ENCODE results near the gene TMEM87A.

GRCh38 chr15:42231088-42231487, 42.1 kb downstream of the TMEM87A start:
- TF ChIP-seq CTCF (IDR thresholded peaks at IDR 0.05; ENCODE audit: insufficient read depth, low read length, poor library complexity, severe bottlenecking) = no peak
- no peak for TF ChIP-seq EZH2phosphoT487 (conservative IDR thresholded peaks at IDR 0.05; ENCODE audit: low read length)
